GM12864 (cell line): ENCODE results near the gene LRRC57.
A peak's percentile ranks its signal among the peaks of the same experiment; 100 is the strongest.

Experiments
- DNase-seq: peaks from one replicate; pipeline ENCODE4 v3.0.0-alpha.2; 2011; ENCODE audit warnings: low read depth
- H3K4me3 ChIP-seq: 2 replicates; pipeline ENCODE4 v1.5.1; 2011; ENCODE audit warnings: mild to moderate bottlenecking, low read depth, low read length, control low read depth
- CTCF ChIP-seq: IDR thresholded peaks from 2 replicates; pipeline ENCODE4 v1.5.1; 2011; ENCODE audit warnings: low read depth, mild to moderate bottlenecking, moderate library complexity, low read length, control low read depth, inconsistent platforms; ENCODE audit errors: missing control alignments

Gene LRRC57

DNA sequence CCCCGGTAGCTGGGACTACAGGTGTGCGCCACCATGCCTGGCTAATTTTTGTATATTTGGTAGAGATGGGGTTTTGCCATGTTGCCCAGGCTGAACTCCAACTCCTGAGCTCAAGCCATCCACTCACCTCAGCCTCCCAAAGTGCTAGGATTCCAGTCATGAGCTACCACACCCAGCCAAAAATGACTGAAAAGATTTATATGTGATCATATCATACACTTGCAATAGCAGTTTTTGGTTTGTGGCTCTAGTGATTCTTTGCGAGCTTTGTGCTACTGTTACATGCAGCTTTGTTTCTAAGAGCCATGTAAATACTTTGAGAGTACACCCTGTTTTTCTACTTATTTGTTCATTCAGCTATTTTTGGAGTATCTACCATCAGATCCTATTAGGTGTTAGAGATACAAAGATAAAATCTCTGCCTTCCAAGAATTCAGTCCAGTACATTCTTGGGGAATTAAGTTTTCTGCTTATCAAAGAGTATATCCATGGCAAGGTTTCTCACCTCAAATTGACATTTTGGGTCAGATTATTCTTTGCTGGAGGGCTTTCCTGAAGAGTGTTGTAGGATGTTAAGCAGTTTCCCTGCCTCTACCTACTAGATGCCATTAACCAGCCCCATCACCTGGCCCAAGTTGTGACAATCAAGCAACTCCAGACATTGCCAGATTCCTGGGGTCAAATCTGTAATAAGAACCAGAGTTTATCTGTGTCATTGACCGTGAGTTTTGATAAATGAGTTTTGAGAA, 38.2 kb downstream of the LRRC57 start:
- no peak for DNase-seq
- H3K4me3 ChIP-seq: no peak overlapping the region
- TF ChIP-seq CTCF: no peak

DNA sequence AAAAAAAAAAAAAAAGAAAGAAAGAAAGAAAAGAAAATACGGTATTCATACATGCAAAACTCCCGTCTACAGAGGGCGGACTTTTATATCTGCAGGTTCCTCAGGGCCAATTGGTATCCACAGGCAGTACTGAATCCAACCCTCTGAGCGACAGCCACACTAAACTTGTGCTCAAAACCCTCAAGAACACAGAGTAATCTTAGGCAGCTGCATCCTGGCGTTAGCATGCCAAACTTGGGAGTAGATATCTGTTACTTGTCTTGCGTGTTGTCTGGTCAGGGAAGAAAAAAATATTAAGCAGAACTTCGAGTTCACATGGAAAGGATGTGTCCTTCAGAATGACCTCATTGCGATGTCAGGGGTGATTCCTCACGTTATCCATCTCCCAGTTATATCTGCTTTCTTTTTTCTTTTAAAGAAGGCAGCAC, 40.3 kb downstream of the LRRC57 start:
- no peak overlapping the region for H3K4me3 ChIP-seq
- no peak for TF ChIP-seq CTCF
- no peak for DNase-seq

DNA sequence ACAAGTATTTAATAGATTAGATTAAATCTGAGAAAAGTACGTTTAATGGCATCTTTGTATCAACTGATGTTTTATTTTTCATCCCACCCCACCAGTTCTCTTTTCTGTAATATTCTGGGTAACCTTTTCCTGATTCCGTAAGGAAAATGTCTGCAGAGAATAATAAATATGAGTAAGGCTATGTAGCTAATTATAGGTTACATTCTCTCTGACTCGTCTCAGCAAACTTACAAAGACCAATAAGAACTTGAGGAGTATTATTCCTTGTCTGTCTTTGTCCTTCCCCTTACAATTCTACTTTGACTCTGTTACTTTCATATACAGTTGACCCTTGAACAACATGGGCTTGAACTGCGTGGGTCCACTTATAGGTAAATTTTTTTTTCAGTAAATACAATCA, 41.1 kb downstream of the LRRC57 start:
- TF ChIP-seq CTCF: no peak
- DNase-seq: no peak
- no peak overlapping the region for H3K4me3 ChIP-seq

DNA sequence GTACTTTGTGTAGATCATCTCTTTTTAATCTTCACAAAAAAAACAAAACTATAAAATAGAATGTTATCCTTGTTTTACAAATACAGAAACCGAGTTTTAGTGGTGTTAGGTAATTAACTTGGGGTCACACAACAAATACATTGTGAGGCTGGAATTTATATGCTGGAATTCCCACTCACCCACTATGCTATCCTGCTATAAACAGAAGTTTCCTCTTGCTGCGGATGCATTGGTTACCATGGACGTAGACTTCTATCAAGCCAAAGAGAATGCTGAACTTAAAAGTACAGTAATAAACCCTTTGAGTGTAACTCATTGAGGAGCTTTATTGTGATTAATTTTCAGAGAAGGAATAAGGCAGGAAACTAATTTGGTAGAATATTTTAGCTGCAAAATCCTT, 44.0 kb downstream of the LRRC57 start:
- no peak for TF ChIP-seq CTCF
- DNase-seq: no peak
- H3K4me3 ChIP-seq: peak overlapping the region; percentile 21; the same call in 1 of the 2 replicates

DNA sequence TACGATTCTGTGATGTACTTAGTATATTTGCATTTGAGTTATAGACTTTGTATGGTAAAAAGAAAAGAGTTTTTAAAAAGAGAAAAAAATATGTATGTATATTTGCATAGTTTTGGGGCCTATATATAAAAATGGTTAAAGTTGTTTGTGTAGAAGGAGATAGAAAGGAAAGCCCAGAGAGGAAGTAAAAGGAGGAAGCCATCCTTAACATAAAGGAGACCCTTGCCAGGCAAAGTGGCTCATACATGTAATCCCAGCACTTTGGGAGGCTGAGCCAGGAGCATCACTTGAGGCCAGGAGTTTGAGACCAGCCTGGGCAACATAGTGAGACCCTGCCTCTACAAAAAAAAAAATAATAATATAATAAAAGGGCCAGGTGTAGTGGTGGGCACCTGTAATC, 44.8 kb downstream of the LRRC57 start:
- no peak for TF ChIP-seq CTCF
- peak overlapping the region; percentile 6; the same call in 1 of the 2 replicates for H3K4me3 ChIP-seq
- no peak for DNase-seq

DNA sequence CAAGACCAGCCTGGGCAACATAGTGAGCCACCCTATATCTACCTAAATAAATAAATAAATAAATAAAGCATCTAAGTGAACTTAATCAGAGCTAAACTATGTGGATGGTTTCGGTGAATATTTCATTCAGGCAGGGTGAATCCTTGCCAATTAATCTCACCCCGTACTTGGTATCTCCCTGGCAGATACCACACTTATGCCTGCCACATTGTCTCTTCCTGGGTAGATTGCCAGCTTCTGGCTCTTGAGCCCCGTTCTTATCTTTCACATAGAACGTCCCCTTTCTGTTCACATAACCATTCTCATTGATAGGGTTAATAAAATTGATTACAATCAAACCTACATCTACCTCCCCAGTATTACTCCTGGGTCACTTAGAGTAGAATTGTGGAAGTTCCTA, 46.1 kb downstream of the LRRC57 start:
- TF ChIP-seq CTCF: no peak
- no peak overlapping the region; the same call in 1 of the 2 replicates for H3K4me3 ChIP-seq
- no peak for DNase-seq
